Fibroblast of mammary gland (primary cell): ENCODE data around the gene CCNI2.

ENCODE experiments used
- DNase-seq: peaks from one replicate; pipeline ENCODE4 v3.0.0-alpha.2; 2010; ENCODE audit warnings: low read depth
- H3K4me3 ChIP-seq: 2 replicates; pipeline ENCODE4 v1.5.1; 2011; ENCODE audit warnings: low read depth, mild to moderate bottlenecking, low read length, moderate library complexity; ENCODE audit not compliant: control insufficient read depth
- CTCF ChIP-seq: conservative IDR thresholded peaks from 2 replicates; pipeline ENCODE4 v1.5.1; 2011; ENCODE audit warnings: low read depth, low read length, inconsistent platforms; ENCODE audit not compliant: control insufficient read depth, insufficient read depth

Gene CCNI2

DNA sequence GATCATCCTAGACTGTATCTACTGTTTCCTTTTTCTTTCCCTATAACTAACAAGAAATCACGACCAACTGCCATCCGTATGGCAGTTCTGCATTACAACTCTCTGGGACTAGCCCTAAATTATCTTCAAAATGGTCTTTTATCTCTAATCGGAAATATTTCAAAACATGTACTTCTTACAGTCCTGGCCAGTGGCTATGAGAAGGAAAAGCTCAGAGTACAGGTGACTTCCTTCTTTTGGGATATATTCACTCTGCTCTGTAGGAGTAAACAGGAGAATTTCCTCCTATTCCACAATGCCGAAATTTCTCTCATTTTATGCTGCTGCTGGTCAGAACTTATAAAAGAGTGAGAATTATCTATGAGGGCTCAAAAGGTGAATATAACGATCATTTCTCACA lies 31.6 kb downstream of the CCNI2 start:
- H3K4me3 ChIP-seq = no peak overlapping the region
- DNase-seq = no peak
- no peak for TF ChIP-seq CTCF

GRCh38 chr5:132779961-132780360 lies 32.7 kb downstream of the CCNI2 start:
- DNase-seq = no peak
- no peak for TF ChIP-seq CTCF
- no peak overlapping the region for H3K4me3 ChIP-seq

DNA sequence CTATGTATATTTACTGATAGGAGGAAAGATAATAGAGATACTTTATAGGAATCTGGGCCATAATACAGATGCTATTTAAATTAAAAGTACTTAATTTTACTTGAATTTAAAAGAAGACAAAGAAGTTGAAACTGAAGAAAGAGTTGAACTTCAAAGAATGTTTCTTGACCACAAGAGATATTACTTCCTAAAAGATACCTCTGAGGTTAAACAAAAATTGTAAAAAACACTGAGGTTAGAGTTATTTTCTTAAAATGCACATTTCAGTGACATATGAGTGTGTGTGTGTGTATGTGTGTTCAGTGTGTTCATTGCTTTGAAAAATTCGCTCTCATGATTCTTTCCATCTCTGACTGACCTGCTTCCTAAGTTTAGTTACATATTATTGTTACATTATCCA lies 33.4 kb downstream of the CCNI2 start:
- no peak for TF ChIP-seq CTCF
- DNase-seq = no peak
- H3K4me3 ChIP-seq = no peak overlapping the region

DNA sequence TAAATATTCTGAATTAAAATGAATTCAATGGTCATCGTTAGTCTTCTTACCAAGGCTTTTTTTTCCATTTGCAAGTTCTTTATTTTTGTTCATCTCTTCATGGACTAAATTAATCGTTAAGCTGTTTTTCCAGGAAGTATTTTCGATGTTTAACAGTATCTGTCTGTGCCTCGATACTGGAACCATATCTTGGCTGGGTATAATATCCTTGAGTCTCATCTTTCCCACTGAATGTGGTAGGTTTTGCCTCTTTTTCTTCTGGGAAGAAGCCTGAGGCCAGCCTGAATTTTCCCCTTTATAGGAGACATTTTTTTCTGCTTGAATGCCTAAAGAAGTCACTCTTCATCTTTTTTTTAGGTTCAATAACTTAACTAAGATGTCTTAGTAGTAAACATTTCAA lies 33.8 kb downstream of the CCNI2 start:
- TF ChIP-seq CTCF = no peak
- no peak for DNase-seq
- no peak overlapping the region for H3K4me3 ChIP-seq

- peak; percentile 55 for DNase-seq
- TF ChIP-seq CTCF = no peak
- no peak overlapping the region for H3K4me3 ChIP-seq
Observed at GRCh38 chr5:132782101-132782500, 34.9 kb downstream of the CCNI2 start.

DNA sequence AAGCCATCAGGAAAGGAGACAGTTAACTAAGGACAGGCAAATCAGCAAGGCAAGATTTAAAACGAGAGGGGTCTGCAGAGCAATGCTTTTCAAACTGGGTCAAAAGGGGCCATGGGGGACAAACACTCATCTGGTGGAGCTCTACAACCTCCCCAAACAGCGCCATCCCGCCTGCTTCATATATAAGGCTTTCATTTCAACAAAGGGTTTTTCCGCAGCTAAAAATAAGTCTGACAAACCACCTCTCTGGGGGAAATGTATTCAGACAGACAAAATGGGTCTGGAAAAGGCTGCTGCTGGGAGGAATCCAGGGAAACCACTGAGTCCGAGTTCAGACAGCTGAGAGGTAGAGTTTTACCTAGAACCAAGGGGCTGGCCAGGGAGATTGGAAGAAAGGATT lies 38.1 kb downstream of the CCNI2 start:
- no peak for DNase-seq
- H3K4me3 ChIP-seq = no peak overlapping the region
- TF ChIP-seq CTCF = no peak

DNA sequence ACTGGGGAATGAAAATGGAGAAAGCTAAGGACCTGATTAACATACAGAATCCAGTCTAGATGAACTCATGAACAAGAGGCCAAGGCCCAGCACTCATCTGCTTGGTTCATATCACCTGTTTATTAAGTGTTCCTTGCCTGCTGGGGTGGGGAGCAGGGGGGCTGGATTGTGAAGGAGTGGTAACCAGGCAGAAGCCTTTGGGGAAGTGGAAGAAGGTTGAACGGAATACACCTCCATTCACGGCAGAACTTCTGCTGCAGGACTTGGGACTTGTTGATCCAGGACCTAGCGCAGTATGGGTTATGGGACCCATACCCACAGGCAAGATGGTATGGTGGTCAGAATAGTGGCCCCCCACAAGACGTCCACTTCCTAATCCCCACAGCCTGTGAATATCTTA lies 38.6 kb downstream of the CCNI2 start:
- H3K4me3 ChIP-seq = no peak overlapping the region
- no peak for TF ChIP-seq CTCF
- DNase-seq = no peak
